ENCODE data around the gene A1CF. TPM values are rescaled to one million over a fixed set of nuclear protein-coding genes. Genes with fewer than 3 reads are reported as not detected.

A1CF gene
- total and polyA plus RNA-seq, 8 donors, result 0.08 to 0.23 (median 0.13) TPM; not detected in 2

DNA sequence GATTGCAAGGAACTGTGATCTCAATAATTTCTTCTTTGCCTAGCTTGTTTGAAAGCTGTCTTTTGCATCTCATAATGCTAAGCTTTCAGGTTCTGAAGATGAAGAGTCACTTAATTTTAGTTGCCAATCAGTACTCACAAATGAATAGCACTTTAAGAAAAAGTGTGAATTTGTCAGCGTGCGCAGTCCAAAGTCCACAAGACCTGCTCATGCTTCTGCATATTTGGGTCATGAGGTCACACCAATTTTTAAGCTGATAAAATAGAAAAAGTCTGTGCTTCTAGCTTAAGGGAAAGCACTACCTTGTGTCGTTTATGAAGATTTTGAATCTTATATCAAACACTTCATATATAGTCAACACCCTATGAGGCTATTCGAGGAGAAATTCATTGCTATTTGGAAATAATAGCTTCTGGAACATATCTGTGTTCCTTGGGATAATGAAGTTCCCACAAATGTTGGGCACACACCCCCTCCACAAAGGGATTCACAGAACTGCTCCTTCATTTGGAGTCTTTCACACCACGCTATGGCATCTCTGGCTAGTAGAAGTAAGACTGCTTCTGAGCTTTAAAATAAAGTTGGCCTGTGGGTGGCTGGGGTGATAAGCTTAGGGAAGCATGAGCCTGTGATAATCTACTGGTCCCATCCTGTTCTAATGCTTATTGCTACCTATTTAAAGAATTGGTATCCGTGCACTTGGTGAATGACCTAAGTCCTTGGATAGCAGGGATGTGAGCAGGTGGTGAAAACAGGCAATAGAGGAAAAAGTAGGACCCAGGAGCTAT is 33.3 kb downstream of the A1CF start:
- no peak for ATAC-seq
- TF ChIP-seq, protein P1, sequence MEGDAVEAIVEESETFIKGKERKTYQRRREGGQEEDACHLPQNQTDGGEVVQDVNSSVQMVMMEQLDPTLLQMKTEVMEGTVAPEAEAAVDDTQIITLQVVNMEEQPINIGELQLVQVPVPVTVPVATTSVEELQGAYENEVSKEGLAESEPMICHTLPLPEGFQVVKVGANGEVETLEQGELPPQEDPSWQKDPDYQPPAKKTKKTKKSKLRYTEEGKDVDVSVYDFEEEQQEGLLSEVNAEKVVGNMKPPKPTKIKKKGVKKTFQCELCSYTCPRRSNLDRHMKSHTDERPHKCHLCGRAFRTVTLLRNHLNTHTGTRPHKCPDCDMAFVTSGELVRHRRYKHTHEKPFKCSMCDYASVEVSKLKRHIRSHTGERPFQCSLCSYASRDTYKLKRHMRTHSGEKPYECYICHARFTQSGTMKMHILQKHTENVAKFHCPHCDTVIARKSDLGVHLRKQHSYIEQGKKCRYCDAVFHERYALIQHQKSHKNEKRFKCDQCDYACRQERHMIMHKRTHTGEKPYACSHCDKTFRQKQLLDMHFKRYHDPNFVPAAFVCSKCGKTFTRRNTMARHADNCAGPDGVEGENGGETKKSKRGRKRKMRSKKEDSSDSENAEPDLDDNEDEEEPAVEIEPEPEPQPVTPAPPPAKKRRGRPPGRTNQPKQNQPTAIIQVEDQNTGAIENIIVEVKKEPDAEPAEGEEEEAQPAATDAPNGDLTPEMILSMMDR (IDR thresholded peaks at IDR 0.05), result no peak
- no peak for DNase-seq
- Histone ChIP-seq H3K4me1 (no peaks in the 10 kb centered on the region), H3K27ac (no peak overlapping the region), H3K27me3 (no peaks in the 10 kb centered on the region), H3K4me3 (no peak overlapping the region), H3K9me3 (no peaks in the 10 kb centered on the region), H3K36me3 (no peaks in the 10 kb centered on the region)
- intact Hi-C loops (cut with DNase I), result no loop called here

- no peak overlapping the region for H3K4me3 ChIP-seq
- no peaks in the 10 kb centered on the region for H3K4me1 ChIP-seq
- intact Hi-C loops (cut with DNase I), result no loop called here
- no peaks in the 10 kb centered on the region for H3K9me3 ChIP-seq
- no peaks in the 10 kb centered on the region for H3K36me3 ChIP-seq
- peak in 1 of 4 donors; percentile 1 for DNase-seq
- peaks cover 0 to 3% of the 10 kb centered on the region in 2 donors for H3K27me3 ChIP-seq
- TF ChIP-seq, protein P1 (IDR thresholded peaks at IDR 0.05), result no peak
- no peak for ATAC-seq
- no peak overlapping the region for H3K27ac ChIP-seq
Measured at GRCh38 chr10:50850578-50851230, 34.7 kb downstream of the A1CF start.

- Histone ChIP-seq H3K9me3 (no peaks in the 10 kb centered on the region), H3K4me3 (no peak overlapping the region), H3K36me3 (no peaks in the 10 kb centered on the region), H3K27ac (no peak overlapping the region), H3K27me3 (peaks cover 0 to 3% of the 10 kb centered on the region in 2 donors), H3K4me1 (no peaks in the 10 kb centered on the region)
- TF ChIP-seq, protein P1 (IDR thresholded peaks at IDR 0.05), result no peak
- intact Hi-C loops (cut with DNase I), result no loop called here
- no peak for ATAC-seq
- no peak for DNase-seq
Measured at GRCh38 chr10:50846753-50847152, 38.7 kb downstream of the A1CF start.

DNA sequence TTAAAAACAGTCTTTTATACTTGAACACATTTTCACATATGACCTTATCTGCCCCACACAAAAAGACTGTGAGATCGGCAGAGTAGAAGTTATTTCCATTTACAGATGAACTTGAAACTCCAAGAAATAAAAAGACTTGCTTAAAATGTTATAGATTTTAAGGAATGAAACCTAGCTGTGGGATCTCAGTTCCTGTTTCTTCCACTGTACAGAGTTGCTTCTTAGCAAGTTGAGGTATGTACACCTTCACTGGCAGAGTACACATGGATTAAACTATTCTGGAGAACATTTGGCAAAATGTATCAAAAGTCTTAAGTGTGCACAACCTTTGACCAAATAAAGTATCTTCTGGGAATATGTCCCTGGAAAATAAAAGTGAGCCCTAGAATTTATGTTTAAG is 48.3 kb downstream of the A1CF start:
- H3K27ac ChIP-seq, result no peak overlapping the region
- H3K9me3 ChIP-seq, result no peaks in the 10 kb centered on the region
- TF ChIP-seq, protein P1 (IDR thresholded peaks at IDR 0.05), result no peak
- ATAC-seq (no peak), DNase-seq (no peak)
- intact Hi-C loops (cut with DNase I), result no loop called here
- H3K27me3 ChIP-seq, result no peaks in the 10 kb centered on the region
- no peak overlapping the region for H3K4me3 ChIP-seq
- H3K4me1 ChIP-seq, result no peaks in the 10 kb centered on the region
- H3K36me3 ChIP-seq, result no peaks in the 10 kb centered on the region

- intact Hi-C loops (cut with DNase I), result no loop called here
- Histone ChIP-seq H3K9me3 (no peaks in the 10 kb centered on the region), H3K4me3 (no peak overlapping the region), H3K36me3 (no peaks in the 10 kb centered on the region), H3K27me3 (no peaks in the 10 kb centered on the region), H3K27ac (no peak overlapping the region), H3K4me1 (no peaks in the 10 kb centered on the region)
- DNase-seq, result no peak
- TF ChIP-seq, protein P1 (IDR thresholded peaks at IDR 0.05), result no peak
- ATAC-seq, result no peak
Measured at GRCh38 chr10:50832171-50832751, 53.2 kb downstream of the A1CF start.
